Measurements from ENCODE around the gene ADAMTSL1.

The ADAMTSL1 gene

DNA sequence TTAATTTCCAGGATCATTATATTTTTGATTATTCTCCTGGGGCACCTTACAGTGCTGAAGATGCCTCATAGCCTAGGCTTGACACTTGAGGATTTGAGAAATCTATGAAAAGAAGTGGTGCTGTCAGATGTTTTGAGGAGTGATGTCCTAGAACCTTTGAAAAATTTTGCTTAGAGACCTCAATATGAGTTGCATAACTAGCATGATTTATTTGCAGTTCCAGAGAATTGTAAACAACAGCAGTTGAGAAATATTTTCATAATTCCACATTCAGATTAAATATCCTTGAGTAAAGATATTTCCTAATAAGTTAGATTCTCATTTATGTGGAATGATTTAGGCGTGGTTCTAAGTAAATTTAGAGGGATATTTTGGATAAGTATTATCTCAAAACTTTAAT, 225.8 kb downstream of the ADAMTSL1 start:
- no peak for DNase-seq (ENCODE audit: low read depth)

DNA sequence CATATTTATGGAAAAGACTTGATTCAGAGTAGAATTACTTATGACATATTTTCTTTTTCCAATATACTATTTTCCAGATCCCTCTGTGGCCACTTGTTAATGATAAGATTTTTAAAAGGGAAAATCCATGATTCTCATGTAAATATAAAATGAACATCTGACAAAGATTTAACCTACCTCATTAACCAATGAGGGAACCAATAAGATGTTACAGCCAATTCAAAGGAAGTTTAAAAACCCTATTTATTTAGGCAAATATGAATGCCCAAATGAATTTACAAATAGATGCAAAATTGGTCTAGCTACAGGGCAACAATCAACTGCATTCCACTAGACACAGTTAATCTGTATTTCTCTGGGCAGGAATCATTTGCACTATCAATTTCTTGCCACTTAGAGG, 226.8 kb downstream of the ADAMTSL1 start:
- no peak for DNase-seq (ENCODE audit: low read depth)

- DNase-seq (ENCODE audit: low read depth): no peak
These were observed 229.4 kb downstream of the ADAMTSL1 start for GRCh38 chr9:18703151-18703900.

DNA sequence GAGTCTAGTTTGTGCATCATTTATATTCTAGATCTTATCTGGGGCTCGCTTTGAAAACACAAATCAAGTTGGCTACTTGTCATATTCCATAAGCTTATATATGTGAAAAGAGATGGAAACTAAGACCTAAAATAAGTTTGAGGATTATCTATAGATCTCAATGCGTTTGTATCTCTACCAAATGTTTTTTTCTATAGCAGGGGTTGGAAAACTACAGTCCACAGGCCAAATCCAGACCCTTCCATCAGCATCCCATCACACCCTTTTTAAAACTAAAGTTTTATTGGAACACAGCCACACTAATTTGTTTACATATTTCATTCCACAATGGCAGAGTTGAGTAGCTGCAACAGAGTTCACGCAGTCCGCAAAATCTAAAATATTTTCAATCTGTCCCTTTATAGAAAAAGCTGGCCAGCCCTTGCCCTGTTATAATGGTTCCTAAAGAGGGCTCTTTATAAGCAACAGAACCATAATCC, 230.0 kb downstream of the ADAMTSL1 start:
- DNase-seq (ENCODE audit: low read depth): no peak

DNA sequence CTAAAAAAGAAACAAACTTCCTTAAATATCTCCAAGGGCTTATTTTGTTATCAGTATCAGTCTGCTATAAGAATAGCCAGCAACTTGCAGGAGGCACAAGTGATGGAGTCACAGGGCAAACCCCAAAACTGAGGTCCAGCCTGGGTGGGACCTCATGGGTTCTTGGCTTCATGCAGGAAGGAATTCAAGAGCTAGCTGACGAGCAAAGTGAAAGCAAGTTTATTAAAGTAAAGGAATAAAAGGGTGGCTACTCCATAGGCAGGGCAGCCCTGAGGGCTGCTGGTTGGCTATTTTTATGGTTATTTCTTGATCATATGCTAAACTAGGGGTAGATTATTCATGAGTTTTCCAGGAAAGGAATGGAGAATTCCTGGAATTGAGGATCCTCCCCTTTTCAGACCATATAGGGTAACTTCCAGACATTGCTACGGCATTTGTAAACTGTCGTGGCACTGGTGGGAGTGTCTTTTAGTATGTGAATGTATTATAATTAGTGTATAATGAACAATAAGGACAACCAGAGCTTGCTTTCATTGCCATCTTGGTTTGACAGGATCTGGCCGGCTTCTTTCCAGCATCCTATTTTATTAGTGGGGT, 231.9 kb downstream of the ADAMTSL1 start:
- no peak for DNase-seq (ENCODE audit: low read depth)

DNA sequence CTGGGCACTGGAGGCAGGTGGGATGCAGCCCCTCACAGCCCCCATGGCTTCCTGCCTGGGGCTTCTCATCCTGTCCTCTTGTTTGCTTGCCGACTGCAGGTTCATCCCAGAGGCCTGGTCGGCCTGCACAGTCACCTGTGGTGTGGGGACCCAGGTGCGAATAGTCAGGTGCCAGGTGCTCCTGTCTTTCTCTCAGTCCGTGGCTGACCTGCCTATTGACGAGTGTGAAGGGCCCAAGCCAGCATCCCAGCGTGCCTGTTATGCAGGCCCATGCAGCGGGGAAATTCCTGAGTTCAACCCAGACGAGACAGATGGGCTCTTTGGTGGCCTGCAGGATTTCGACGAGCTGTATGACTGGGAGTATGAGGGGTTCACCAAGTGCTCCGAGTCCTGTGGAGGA, 232.7 kb downstream of the ADAMTSL1 start:
- no peak for DNase-seq (ENCODE audit: low read depth)

GRCh38 chr9:18707061-18707461, 233.1 kb downstream of the ADAMTSL1 start:
- DNase-seq (ENCODE audit: low read depth): no peak

- no peak for DNase-seq (ENCODE audit: low read depth)
These were observed 233.7 kb downstream of the ADAMTSL1 start for GRCh38 chr9:18707489-18708205.

- DNase-seq (ENCODE audit: low read depth): no peak
These were observed 234.5 kb downstream of the ADAMTSL1 start for GRCh38 chr9:18708429-18708828.

- DNase-seq (ENCODE audit: low read depth): no peak
These were observed 236.1 kb downstream of the ADAMTSL1 start for GRCh38 chr9:18710065-18710464.

- no peak for DNase-seq (ENCODE audit: low read depth)
These were observed 243.8 kb downstream of the ADAMTSL1 start for GRCh38 chr9:18717759-18718158.

DNA sequence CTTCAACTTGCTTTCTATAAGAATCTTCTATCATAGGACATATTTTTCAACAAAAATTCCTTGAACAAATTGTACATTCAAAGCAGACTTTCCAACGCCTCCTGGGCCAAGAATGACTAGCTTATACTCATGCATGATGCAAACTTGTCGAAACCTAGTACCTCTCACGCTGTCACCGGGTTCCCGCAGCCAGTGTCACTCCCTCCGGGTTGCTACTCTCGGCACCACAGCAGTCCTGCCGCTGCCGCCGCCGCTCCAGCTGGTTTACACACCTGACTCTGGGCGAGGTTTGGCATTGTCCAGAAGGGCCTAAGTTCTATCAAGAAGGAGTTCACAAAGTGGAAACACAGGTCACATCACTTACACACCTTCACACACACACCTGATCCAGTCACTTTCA, 244.4 kb downstream of the ADAMTSL1 start:
- DNase-seq (ENCODE audit: low read depth): no peak

DNA sequence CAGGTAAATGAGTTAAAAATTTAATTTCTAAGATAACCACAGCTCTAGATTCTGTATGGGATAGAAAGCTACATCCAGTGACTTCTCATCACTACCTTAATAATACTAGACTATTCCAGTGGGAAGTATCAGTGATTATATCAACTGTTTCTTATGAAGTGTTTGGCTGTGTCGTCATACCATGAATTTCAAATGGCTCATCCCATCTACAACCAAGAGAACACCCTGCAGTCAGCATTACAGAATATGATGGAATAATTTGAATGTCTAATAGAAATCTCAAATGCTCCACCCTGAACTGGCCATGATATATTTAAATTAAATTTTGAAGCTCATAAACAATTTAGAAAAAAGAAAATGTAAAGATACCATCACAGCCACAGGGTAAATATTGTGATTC, 245.0 kb downstream of the ADAMTSL1 start:
- DNase-seq (ENCODE audit: low read depth): no peak

DNA sequence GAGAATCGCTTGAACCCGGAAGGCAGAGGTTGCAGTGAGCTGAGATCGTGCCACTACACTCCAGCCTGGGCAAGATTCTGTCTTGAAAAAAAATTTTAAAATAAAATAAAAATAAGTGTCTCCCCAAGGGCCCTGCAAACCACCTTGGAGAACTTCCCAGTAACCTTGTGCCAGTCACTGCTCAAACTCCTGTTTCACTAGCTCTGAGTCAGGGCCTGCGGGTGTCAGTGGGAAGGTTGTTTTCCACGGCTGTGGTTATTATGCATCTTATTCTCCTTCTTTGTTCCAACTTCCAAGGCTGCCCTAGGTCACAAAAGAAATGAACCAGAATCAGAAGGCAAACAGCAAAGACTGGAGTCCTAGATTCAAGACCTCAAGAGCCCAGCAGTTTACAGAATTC, 246.7 kb downstream of the ADAMTSL1 start:
- DNase-seq (ENCODE audit: low read depth): no peak

- DNase-seq (ENCODE audit: low read depth): no peak
These were observed 247.5 kb downstream of the ADAMTSL1 start for GRCh38 chr9:18721267-18721994.

GRCh38 chr9:18721995-18722310, 248.0 kb downstream of the ADAMTSL1 start:
- no peak for DNase-seq (ENCODE audit: low read depth)

- no peak for DNase-seq (ENCODE audit: low read depth)
These were observed 248.9 kb downstream of the ADAMTSL1 start for GRCh38 chr9:18722882-18723281.

DNA sequence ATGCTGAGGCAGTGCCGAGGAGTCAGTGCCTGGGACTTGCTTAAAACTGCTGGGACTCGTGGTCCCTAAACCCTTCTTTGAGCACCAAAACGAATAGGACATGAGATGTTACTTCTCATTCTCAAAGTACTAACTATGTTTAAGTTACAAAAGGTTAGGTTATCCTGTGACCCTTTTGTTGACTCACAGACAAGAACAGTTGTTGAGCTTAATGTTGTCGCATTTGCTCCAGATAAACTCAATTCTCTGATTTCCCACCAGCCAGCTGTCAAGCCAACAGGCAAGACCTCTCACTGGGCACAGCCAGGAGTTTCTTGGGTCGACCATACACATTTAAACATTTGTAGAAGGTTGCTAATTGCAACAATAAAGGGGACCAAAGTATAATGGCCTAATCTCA, 249.4 kb downstream of the ADAMTSL1 start:
- DNase-seq (ENCODE audit: low read depth): no peak

DNA sequence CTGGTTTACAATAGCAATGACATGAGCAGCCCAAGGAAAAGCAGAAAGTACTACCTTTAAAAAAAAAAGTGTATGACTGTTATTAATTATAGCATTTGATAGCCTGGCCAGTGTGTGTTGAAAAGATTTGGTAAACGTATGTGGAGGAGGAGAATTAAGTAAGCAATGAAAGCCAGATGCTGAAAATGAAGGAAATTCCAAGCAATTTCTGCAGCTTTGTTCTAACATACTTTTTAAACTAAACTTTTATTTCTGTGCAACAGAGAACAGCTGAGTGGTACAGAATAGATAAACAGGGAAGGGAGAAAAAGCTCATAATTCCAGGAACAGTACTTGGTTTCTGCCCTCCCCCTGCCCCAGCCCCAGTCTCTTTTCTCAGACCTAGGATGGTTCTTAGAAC, 252.6 kb downstream of the ADAMTSL1 start:
- DNase-seq (ENCODE audit: low read depth): no peak

- no peak for DNase-seq (ENCODE audit: low read depth)
These were observed 254.0 kb downstream of the ADAMTSL1 start for GRCh38 chr9:18727904-18728303.

DNA sequence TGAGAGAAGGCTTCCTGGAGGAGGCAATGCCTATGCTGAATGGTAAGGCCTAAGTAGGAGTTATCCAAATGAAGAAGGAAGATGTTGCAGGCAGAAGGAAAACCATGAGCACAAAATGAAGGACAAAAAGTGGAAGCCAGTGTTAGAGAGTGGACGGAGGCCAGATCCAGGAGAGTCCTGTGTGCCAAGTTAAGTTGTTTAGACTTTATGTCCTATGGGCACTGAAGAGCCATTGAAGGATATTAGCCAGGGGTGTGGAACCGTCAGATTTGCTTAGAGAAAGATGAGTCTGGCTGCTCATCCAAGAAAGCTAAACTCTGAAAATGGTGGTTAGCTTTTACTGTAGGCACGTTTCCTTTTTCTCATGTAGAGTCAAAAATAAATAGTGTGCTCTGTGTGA, 254.7 kb downstream of the ADAMTSL1 start:
- DNase-seq (ENCODE audit: low read depth): no peak

DNA sequence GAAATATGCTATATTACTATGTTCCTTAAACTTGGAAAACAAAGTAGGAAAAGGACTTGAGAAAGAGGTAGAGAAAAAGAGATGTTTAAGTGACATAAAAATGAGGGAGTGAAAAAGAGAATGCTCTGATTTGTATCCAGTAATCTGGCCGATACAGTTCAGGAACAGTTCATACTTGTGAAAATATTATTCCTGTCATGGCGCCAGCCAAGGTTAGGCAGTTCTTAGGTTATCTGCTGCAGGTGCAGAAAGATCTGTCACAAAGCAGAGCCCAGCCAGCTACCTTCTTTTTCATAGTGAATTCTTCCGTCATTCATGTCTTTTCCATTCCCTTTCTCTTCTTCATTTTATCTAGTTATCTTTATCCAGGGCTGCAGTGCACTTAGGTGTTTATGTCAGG, 256.3 kb downstream of the ADAMTSL1 start:
- no peak for DNase-seq (ENCODE audit: low read depth)

DNA sequence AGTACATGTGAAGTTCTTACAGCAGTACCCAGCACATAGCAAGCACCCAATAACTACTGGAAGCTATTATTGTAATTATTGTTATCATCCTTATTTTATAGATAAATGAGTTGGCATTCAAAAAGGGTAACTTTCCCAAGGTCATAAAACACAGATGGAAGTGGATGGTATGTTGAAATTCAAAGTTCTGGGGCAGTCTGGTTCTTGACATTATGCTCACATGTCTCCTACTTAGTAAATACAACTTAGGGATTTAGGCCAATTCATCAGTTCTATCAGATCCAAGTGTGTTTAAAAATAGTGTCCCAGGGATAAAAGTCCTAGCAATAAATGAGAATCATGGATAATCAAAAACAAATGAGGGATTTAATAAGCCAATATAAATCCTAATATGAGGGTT, 265.2 kb downstream of the ADAMTSL1 start:
- no peak for DNase-seq (ENCODE audit: low read depth)
